Smooth muscle cell (in vitro differentiated cells): ENCODE results near the gene CACFD1. TPM values are rescaled to one million over a fixed set of nuclear protein-coding genes. Genes with fewer than 3 reads are reported as not detected.

Source experiments
- DNase-seq: peaks from one replicate; lab custom pipeline; 2025; ENCODE audit not compliant: unreplicated experiment; lab: John Stamatoyannopoulos, UW
- H2AFZ ChIP-seq: fragments of 200-600 bp; sonication (generic); 2 replicates; pipeline ENCODE4 v1.6.0; 2016; ENCODE audit warnings: antibody characterized with exemption, low read depth, mild to moderate bottlenecking
- H3F3A ChIP-seq: fragments of 200-600 bp; sonication (generic); 2 replicates; pipeline ENCODE4 v1.6.0; 2017; ENCODE audit warnings: antibody characterized with exemption, low read depth
- H3K27ac ChIP-seq: fragments of 200-600 bp; sonication (generic); 2 replicates; pipeline ENCODE4 v1.5.1; 2016; ENCODE audit warnings: low read depth, mild to moderate bottlenecking
- H3K27me3 ChIP-seq: fragments of 200-600 bp; sonication (generic); 2 replicates; pipeline ENCODE4 v1.6.1; 2016; ENCODE audit warnings: low read depth, mild to moderate bottlenecking
- H3K36me3 ChIP-seq: fragments of 200-600 bp; sonication (generic); 2 replicates; pipeline ENCODE4 v1.5.1; 2016; ENCODE audit warnings: low read depth
- H3K4me1 ChIP-seq: fragments of 200-600 bp; sonication (generic); 2 replicates; pipeline ENCODE4 v1.5.1; 2016; ENCODE audit warnings: low read depth
- H3K4me2 ChIP-seq: fragments of 200-600 bp; sonication (generic); 2 replicates; pipeline ENCODE4 v1.6.0; 2016; ENCODE audit warnings: mild to moderate bottlenecking
- H3K4me3 ChIP-seq: fragments of 200-600 bp; sonication (generic); 2 replicates; pipeline ENCODE4 v1.5.1; 2016; ENCODE audit warnings: mild to moderate bottlenecking
- H3K79me2 ChIP-seq: fragments of 200-600 bp; sonication (generic); 2 replicates; pipeline ENCODE4 v1.6.0; 2016; ENCODE audit warnings: low read depth, mild to moderate bottlenecking
- H3K9ac ChIP-seq: fragments of 200-600 bp; sonication (generic); 2 replicates; pipeline ENCODE4 v1.6.0; 2016; ENCODE audit warnings: low read depth
- H3K9me3 ChIP-seq: fragments of 200-600 bp; sonication (generic); replicated peaks from 2 replicates; pipeline ENCODE4 v1.5.1; 2016; ENCODE audit warnings: low read depth
- H4K20me1 ChIP-seq: fragments of 200-600 bp; sonication (generic); 2 replicates; pipeline ENCODE4 v1.6.0; 2016; ENCODE audit warnings: low read depth
- CTCF ChIP-seq: fragments of 200-600 bp; sonication (generic); IDR thresholded peaks from 2 replicates; pipeline ENCODE4 v1.5.1; 2017; ENCODE audit warnings: borderline replicate concordance, mild to moderate bottlenecking, antibody characterized with exemption; ENCODE audit not compliant: insufficient read depth, poor library complexity, severe bottlenecking
- WGBS: methylation state at CpG from one replicate; pipeline ENCODE4 v1.1.7; 2016; ENCODE audit warnings: low lambda C conversion rate; 5-methylcytosine and 5-hydroxymethylcytosine counted together
- polyA plus RNA-seq: library from polyadenylated mRNA; unstranded; fragments of >200 nt; fragmentation: Nextera tagmentation; extraction: Ambion mirVana; gene quantifications from 2 replicates; pipeline ENCODE4 v1.2.1, GENCODE V29; 2016
- total RNA-seq: library from RNA; depleted of rRNA; stranded (reverse); fragments of >200 nt; gene quantifications from 2 replicates; pipeline ENCODE4 v1.2.3, GENCODE V29; 2014

CACFD1 gene
- total and polyA plus RNA-seq, 2 experiments from 2014 or later: 5.8 to 27.1 TPM

GRCh38 chr9:133429641-133430161, 30.1 kb upstream of the CACFD1 start:
- Histone ChIP-seq H3K4me3 (peak overlapping the region; percentile 16), H4K20me1 (no peaks in the 10 kb centered on the region), H3F3A (no peaks in the 10 kb centered on the region), H3K27ac (no peak overlapping the region), H3K4me1 (peaks cover 2% of the 10 kb centered on the region), H2AFZ (no peak overlapping the region), H3K79me2 (no peaks in the 10 kb centered on the region), H3K9me3 (no peaks in the 10 kb centered on the region), H3K9ac (no peak overlapping the region), H3K36me3 (no peaks in the 10 kb centered on the region), H3K27me3 (peaks cover 11% of the 10 kb centered on the region), H3K4me2 (peak overlapping the region; percentile 57)
- peak; percentile 8 for DNase-seq
- 16% methylated on average over 49 of the region's 49 CpGs for WGBS
- peak; percentile 39 for TF ChIP-seq CTCF

GRCh38 chr9:133430244-133430643, 29.5 kb upstream of the CACFD1 start:
- H2AFZ ChIP-seq: no peak overlapping the region
- peaks cover 2% of the 10 kb centered on the region for H3K4me1 ChIP-seq
- no peak for TF ChIP-seq CTCF
- DNase-seq: no peak
- no peaks in the 10 kb centered on the region for H4K20me1 ChIP-seq
- H3K4me3 ChIP-seq: no peak overlapping the region
- peaks cover 11% of the 10 kb centered on the region for H3K27me3 ChIP-seq
- H3K79me2 ChIP-seq: no peaks in the 10 kb centered on the region
- 100% methylated on average over 1 of the region's 1 CpG for WGBS
- no peaks in the 10 kb centered on the region for H3K36me3 ChIP-seq
- H3K27ac ChIP-seq: no peak overlapping the region
- H3F3A ChIP-seq: no peaks in the 10 kb centered on the region
- H3K9ac ChIP-seq: no peak overlapping the region
- no peaks in the 10 kb centered on the region for H3K9me3 ChIP-seq
- no peak overlapping the region for H3K4me2 ChIP-seq

GRCh38 chr9:133433351-133433843, 26.4 kb upstream of the CACFD1 start:
- Histone ChIP-seq H3K4me3 (no peak overlapping the region), H3K79me2 (no peaks in the 10 kb centered on the region), H3K9ac (no peak overlapping the region), H3K4me2 (no peak overlapping the region), H3K9me3 (no peaks in the 10 kb centered on the region), H3K36me3 (no peaks in the 10 kb centered on the region), H3F3A (no peaks in the 10 kb centered on the region), H3K27me3 (no peaks in the 10 kb centered on the region), H3K27ac (no peak overlapping the region), H3K4me1 (no peaks in the 10 kb centered on the region), H4K20me1 (no peaks in the 10 kb centered on the region), H2AFZ (no peak overlapping the region)
- TF ChIP-seq CTCF: no peak
- WGBS: 86% methylated on average over 10 of the region's 11 CpGs
- no peak for DNase-seq

GRCh38 chr9:133436681-133437080, 23.1 kb upstream of the CACFD1 start:
- no peaks in the 10 kb centered on the region for H3K4me1 ChIP-seq
- no peak for DNase-seq
- H3K27me3 ChIP-seq: no peaks in the 10 kb centered on the region
- no peak overlapping the region for H2AFZ ChIP-seq
- no peak overlapping the region for H3K4me2 ChIP-seq
- no peaks in the 10 kb centered on the region for H3K9me3 ChIP-seq
- no peak overlapping the region for H3K9ac ChIP-seq
- H3F3A ChIP-seq: no peaks in the 10 kb centered on the region
- no peak for TF ChIP-seq CTCF
- H3K79me2 ChIP-seq: no peaks in the 10 kb centered on the region
- H4K20me1 ChIP-seq: no peaks in the 10 kb centered on the region
- WGBS: 97% methylated on average over 10 of the region's 16 CpGs
- no peak overlapping the region for H3K27ac ChIP-seq
- H3K36me3 ChIP-seq: no peaks in the 10 kb centered on the region
- no peak overlapping the region for H3K4me3 ChIP-seq
